H1 (cell line): ENCODE measurements around the gene PRRT1B.

Experiments
- ASH2L ChIP-seq: fragments of 200-600, 300-600 bp; sonication (generic); IDR thresholded peaks from one replicate; pipeline ENCODE4 v1.7.1; 2017; ENCODE audit warnings: low read length
- CEBPB ChIP-seq: IDR thresholded peaks from 2 replicates; pipeline ENCODE4 v1.6.1; 2012; ENCODE audit warnings: low read depth, low read length
- CTBP2 ChIP-seq: IDR thresholded peaks from 2 replicates; pipeline ENCODE4 v1.7.0; 2011; ENCODE audit warnings: borderline replicate concordance, mild to moderate bottlenecking, moderate library complexity, mixed read lengths, low read length; ENCODE audit not compliant: insufficient read depth, insufficient read length
- EZH2 ChIP-seq: fragments of 200-600 bp; sonication (generic); IDR thresholded peaks from 2 replicates; pipeline ENCODE4 v1.7.1; 2012; ENCODE audit warnings: low read depth, mild to moderate bottlenecking, moderate library complexity, low read length, inconsistent platforms; ENCODE audit not compliant: severe bottlenecking
- KDM1A ChIP-seq: fragments of 200-600, 300-600 bp; sonication (generic); IDR thresholded peaks from 2 replicates; pipeline ENCODE4 v1.7.1; 2016; ENCODE audit warnings: mild to moderate bottlenecking, low read length, borderline replicate concordance
- SIRT6 ChIP-seq: IDR thresholded peaks from one replicate; pipeline ENCODE4 v1.7.1; 2012; ENCODE audit warnings: low read length, inconsistent platforms
- TF ChIP-seq, protein P1 (sequence below), 3 experiments: IDR thresholded peaks; 1 replicate in 2 of 3; 2 replicates in 1 of 3; pipeline versions ENCODE4 v1.5.1 to v1.6.1; 2011; ENCODE audit warnings: low read length in 3 of 3, mild to moderate bottlenecking in 3 of 3, inconsistent platforms in 2 of 3, low read depth in 1 of 3, moderate library complexity in 1 of 3; ENCODE audit not compliant: insufficient read depth in 1 of 3; ENCODE audit errors: control extremely low read depth in 1 of 3
- TF ChIP-seq, protein P2 (sequence below): IDR thresholded peaks from 2 replicates; pipeline ENCODE4 v1.6.1; 2011; ENCODE audit warnings: low read depth, mild to moderate bottlenecking, low read length; ENCODE audit not compliant: insufficient read depth

DNA sequence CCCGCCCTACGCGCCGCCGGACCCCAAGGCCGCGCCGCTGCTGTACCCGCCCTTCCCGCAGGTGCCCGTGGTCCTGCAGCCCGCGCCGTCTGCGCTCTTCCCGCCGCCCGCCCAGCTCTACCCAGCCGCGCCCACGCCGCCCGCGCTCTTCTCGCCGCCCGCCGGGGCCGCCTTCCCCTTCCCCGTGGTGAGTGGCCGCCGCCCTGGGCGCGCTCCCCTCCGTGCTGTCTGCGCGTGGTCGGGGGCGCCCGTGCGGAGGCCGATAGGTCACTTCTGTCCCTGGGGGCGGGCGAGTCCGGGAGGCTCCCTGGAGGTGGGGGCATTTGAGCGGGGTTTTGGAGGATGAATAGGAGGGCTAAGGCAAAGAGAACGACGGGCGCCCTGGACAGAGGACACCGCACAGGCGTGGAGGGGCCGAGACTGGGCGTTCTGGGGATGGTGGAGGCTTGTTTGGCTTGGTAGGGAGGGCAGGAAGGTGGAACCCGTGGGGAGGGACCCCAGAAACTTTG, 9.6 kb downstream of the PRRT1B start:
- TF ChIP-seq ASH2L (no peak), KDM1A (no peak), CTBP2 (no peak), EZH2 (peak; percentile 74), SIRT6 (no peak), CEBPB (no peak)
- TF ChIP-seq, protein P1, sequence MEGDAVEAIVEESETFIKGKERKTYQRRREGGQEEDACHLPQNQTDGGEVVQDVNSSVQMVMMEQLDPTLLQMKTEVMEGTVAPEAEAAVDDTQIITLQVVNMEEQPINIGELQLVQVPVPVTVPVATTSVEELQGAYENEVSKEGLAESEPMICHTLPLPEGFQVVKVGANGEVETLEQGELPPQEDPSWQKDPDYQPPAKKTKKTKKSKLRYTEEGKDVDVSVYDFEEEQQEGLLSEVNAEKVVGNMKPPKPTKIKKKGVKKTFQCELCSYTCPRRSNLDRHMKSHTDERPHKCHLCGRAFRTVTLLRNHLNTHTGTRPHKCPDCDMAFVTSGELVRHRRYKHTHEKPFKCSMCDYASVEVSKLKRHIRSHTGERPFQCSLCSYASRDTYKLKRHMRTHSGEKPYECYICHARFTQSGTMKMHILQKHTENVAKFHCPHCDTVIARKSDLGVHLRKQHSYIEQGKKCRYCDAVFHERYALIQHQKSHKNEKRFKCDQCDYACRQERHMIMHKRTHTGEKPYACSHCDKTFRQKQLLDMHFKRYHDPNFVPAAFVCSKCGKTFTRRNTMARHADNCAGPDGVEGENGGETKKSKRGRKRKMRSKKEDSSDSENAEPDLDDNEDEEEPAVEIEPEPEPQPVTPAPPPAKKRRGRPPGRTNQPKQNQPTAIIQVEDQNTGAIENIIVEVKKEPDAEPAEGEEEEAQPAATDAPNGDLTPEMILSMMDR (IDR thresholded peaks at IDR 0.05; ENCODE audit: control extremely low read depth in 1 of 3, insufficient read depth in 1 of 3, low read depth in 1 of 3, low read length in 3 of 3), result no peak
- TF ChIP-seq, protein P2, sequence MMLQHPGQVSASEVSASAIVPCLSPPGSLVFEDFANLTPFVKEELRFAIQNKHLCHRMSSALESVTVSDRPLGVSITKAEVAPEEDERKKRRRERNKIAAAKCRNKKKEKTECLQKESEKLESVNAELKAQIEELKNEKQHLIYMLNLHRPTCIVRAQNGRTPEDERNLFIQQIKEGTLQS, result no peak
